GM19372 (cell line): ENCODE measurements around the gene STATH.
"Not testable (repeated sequence)": the region's sequence is repeated elsewhere in the genome, so short reads cannot be mapped to it uniquely, and the experiment has no call there.

Experiments used
- ATAC-seq: cut with Tn5 transposase; IDR thresholded peaks from one replicate; pipeline ENCODE4 v1.9.1; 2021; ENCODE audit warnings: mild to moderate bottlenecking, low read depth, moderate library complexity; ENCODE audit not compliant: unreplicated experiment

The STATH gene

DNA sequence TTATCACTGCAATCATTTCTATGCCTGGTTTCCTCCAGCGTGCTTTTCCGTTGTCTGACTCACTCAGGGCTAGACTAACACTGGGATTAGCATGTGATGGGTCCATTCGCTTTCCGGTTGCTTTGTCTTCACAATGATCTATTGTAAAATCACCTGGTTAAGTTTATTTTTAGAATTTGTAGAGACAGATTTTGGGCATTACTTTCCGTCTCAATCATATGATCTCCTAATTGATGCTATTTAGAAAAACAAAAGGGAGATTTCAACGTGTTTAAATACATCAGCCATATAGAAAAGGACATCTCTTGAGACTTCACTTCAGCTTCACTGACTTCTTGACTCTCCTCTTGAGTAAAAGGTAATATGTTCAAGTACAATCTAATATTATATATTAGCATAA is 54.4 kb downstream of the STATH start, which contains the start of gene HTN1:
TSS of gene HTN1 (plus strand) at position 301 of the 400 bp plus-strand sequence. CDS start 2,639 bp downstream, outside the sequence.
- not testable (repeated sequence) for ATAC-seq
